Measurements from ENCODE around the gene VWF. TPM values are rescaled to one million over a fixed set of nuclear protein-coding genes. Genes with fewer than 3 reads are reported as not detected.
A peak's percentile ranks its signal among the peaks of the same experiment; 100 is the strongest.
"Not testable (repeated sequence)": the region's sequence is repeated elsewhere in the genome, so short reads cannot be mapped to it uniquely, and the experiment has no call there.

The VWF gene
- total and polyA plus RNA-seq, 2 donors (not counting 3 experiments of a cell fraction or from before 2014, with no cell fraction given): 1,041 to 2,328 TPM

DNA sequence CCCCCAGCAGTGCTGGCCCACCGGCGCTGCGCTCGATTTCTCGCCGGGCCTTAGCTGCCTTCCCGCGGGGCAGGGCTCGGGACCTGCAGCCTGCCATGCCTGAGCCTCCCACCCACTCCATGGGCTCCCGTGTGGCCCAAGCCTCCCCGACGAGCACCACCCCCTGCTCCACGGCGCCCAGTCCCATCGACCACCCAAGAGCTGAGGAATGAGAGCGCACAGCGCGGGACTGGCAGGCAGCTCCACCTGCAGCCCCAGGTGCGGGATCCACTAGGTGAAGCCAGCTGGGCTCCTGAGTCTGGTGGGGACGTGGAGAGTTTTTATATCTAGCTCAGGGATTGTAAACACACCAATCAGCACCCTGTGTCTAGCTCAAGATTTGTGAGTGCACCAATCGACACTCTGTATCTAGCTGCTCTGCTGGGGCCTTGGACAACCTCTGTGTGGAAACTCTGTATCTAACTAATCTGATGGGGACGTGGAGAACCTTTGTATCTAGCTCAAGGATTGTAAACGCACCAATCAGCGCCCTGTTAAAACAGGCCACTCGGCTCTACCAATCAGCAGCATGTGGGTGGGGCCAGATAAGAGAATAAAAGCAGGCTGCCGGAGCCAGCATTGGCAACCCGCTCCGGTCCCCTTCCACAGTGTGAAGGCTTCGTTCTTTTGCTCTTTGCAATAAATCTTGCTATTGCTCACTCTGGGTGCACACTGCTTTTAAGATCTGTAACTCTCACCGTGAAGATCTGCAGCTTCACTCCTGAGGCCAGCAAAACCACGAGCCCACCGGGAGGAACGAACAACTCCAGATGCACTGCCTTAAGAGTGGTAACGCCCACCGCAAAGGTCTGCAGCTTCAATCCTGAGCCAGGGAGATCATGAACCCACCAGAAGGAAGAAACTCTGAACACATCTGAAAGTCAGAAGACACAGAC, 18.2 kb upstream of the VWF start:
- BruUV-seq (replicated peaks); H3K79me2 ChIP-seq (ENCODE audit: control insufficient read depth, insufficient read depth, low read length); dilution Hi-C loops (cut with MboI; ENCODE audit: extremely low pct_ligation_motif_present, low sequenced_read_pairs); H3K9me3 ChIP-seq (replicated peaks; ENCODE audit: control insufficient read depth, insufficient read depth, low read length); H4K20me1 ChIP-seq (replicated peaks; ENCODE audit: control insufficient read depth, extremely low read depth, insufficient read depth, low read length); H3K4me3 ChIP-seq (replicated peaks in 1 of 3; ENCODE audit: insufficient read depth in 1 of 3, low read depth in 1 of 3, low read length in 3 of 3); H3K27me3 ChIP-seq (ENCODE audit: control insufficient read depth in 2 of 2, insufficient read depth in 2 of 2, low read length in 2 of 2); H3K4me2 ChIP-seq (ENCODE audit: insufficient read depth, low read length); H3K36me3 ChIP-seq (ENCODE audit: control insufficient read depth in 2 of 2, extremely low read depth in 1 of 2, insufficient read depth in 2 of 2, low read length in 2 of 2); H3K9ac ChIP-seq (replicated peaks; ENCODE audit: extremely low read depth, insufficient read depth, low read length); DNase-seq (ENCODE audit: low read depth, low spot score); intact Hi-C loops (cut with micrococcal nuclease); H3K9me1 ChIP-seq (replicated peaks; ENCODE audit: control insufficient read depth, extremely low read depth, insufficient read depth, low read length); FAIRE-seq; H2AFZ ChIP-seq (ENCODE audit: low read depth, low read length); H3K27ac ChIP-seq (ENCODE audit: insufficient read depth, low read depth, low read length): not testable (repeated sequence)
- CTCF ChIA-PET: interaction anchor here (1.3 kb wide), 1 partner anchor 10 kb away, joined by 5 read pairs; no protein-coding TSS in a partner anchor
- POLR2A ChIA-PET: interaction anchor here (0.6 to 0.8 kb wide), 2 partner anchors 10 to 25 kb away, joined by 3 read pairs; no protein-coding TSS in a partner anchor
- H3K4me1 ChIP-seq (ENCODE audit: control insufficient read depth, extremely low read depth, insufficient read depth, low read length): peaks cover 49% of the 10 kb centered on the region

DNA sequence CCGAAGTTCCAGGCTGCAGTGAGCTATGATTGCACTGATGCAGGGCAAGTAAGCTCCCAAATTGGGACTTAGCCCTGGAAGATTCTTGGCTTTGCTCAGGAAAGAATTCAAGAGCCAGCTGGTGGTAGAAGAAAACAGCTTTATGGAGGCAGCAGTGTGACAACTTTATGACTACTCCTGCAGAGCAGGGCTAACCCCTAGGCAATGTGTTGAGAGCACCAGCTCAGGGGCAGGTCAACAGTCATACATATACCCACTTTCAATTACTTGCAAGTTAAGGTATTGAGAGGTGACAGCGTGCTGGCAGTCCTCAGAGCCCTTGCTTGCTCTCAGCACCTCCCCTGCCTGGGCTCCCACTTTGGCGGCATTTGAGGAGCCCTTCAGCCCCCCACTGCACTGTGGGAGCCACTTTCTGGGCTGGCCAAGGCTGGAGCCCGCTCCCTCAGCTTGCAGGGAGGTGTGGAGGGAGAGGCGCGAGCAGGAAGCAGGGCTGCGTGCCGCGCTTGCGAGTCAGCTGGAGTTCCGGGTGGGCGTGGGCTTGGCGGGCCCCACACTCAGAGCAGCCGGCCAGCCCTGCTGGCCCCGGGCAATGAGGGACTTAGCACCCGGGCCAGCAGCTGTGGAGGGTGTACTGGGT, 17.4 kb upstream of the VWF start:
- H3K9me3 ChIP-seq (replicated peaks; ENCODE audit: control insufficient read depth, insufficient read depth, low read length); H3K4me3 ChIP-seq (replicated peaks in 1 of 3; ENCODE audit: insufficient read depth in 1 of 3, low read depth in 1 of 3, low read length in 3 of 3); H3K9me1 ChIP-seq (replicated peaks; ENCODE audit: control insufficient read depth, extremely low read depth, insufficient read depth, low read length); dilution Hi-C loops (cut with MboI; ENCODE audit: extremely low pct_ligation_motif_present, low sequenced_read_pairs); DNase-seq (ENCODE audit: low read depth, low spot score); H3K79me2 ChIP-seq (ENCODE audit: control insufficient read depth, insufficient read depth, low read length); H2AFZ ChIP-seq (ENCODE audit: low read depth, low read length); BruUV-seq (replicated peaks); H4K20me1 ChIP-seq (replicated peaks; ENCODE audit: control insufficient read depth, extremely low read depth, insufficient read depth, low read length); H3K36me3 ChIP-seq (ENCODE audit: control insufficient read depth in 2 of 2, extremely low read depth in 1 of 2, insufficient read depth in 2 of 2, low read length in 2 of 2); FAIRE-seq; H3K27me3 ChIP-seq (ENCODE audit: control insufficient read depth in 2 of 2, insufficient read depth in 2 of 2, low read length in 2 of 2): not testable (repeated sequence)
- Histone ChIP-seq H3K9ac (replicated peaks; ENCODE audit: extremely low read depth, insufficient read depth, low read length) (peak overlapping the region; percentile 58), H3K4me1 (ENCODE audit: control insufficient read depth, extremely low read depth, insufficient read depth, low read length) (peaks cover 49% of the 10 kb centered on the region), H3K4me2 (ENCODE audit: insufficient read depth, low read length) (peak overlapping the region; percentile 39), H3K27ac (ENCODE audit: insufficient read depth, low read depth, low read length) (peak overlapping the region; percentile 86)
- ChIA-PET POLR2A (interaction anchor here (0.6 to 1.4 kb wide), 4 partner anchors 10 to 25 kb away, joined by 3 read pairs; no protein-coding TSS in a partner anchor), CTCF (interaction anchor here (0.7 to 2.1 kb wide), 10 partner anchors 9 to 58 kb away, joined by 3 to 8 read pairs (median 4); partner anchors contain the start of gene VWF)
- intact Hi-C loops (cut with micrococcal nuclease): loop anchor here (1.0 kb wide), 2 partner anchors 18 to 29 kb away; partner anchors contain the start of gene VWF

Measured in endothelial cell of umbilical vein (primary cell).